ENCODE data around the gene NCAM2. TPM values are rescaled to one million over a fixed set of nuclear protein-coding genes. Genes with fewer than 3 reads are reported as not detected.

Gene NCAM2
- total and polyA plus RNA-seq, 2 of the 8 experiments (the other 6 are each of a cell fraction or from before 2014, with no cell fraction given) = 0.14 to 1.1 TPM

- 92 to 100% methylated on average over 1 to 7 of the region's 7 CpGs for WGBS, 2 experiments (ENCODE audit: extremely low coverage in 1 of 2, insufficient coverage in 1 of 2, insufficient read length in 1 of 2, insufficient replicate concordance in 2 of 2, low coverage in 1 of 2, low lambda C conversion rate in 2 of 2, missing lambda C conversion rate in 1 of 2)
- DNase-seq (ENCODE audit: low read depth in 1 of 2, low spot score in 2 of 2) (no peak), FAIRE-seq (no peak)
- Histone ChIP-seq H3K4me2 (ENCODE audit: insufficient read depth in 1 of 2, low read depth in 2 of 2, low read length in 2 of 2) (no peak overlapping the region), H4K5ac (ENCODE audit: insufficient read length, low read depth, low read length) (no peak overlapping the region), H2AK5ac (ENCODE audit: low read depth, low read length) (no peak overlapping the region), H3K23me2 (ENCODE audit: low read depth, low read length) (peaks cover 17% of the 10 kb centered on the region), H3K79me2 (ENCODE audit: control insufficient read depth in 1 of 2, insufficient read depth in 2 of 2, low read length in 2 of 2) (no peaks in the 10 kb centered on the region), H3K14ac (ENCODE audit: insufficient read length) (no peak overlapping the region), H2BK120ac (replicated peaks; ENCODE audit: low read depth, low read length) (no peak overlapping the region), H2BK20ac (ENCODE audit: low read length) (no peak overlapping the region), H4K91ac (replicated peaks; ENCODE audit: insufficient read length, low read length) (no peak overlapping the region), H3K23ac (ENCODE audit: insufficient read length) (no peak overlapping the region), H3K18ac (ENCODE audit: extremely low read depth, low read length) (no peak overlapping the region), H2BK15ac (ENCODE audit: low read length) (no peak overlapping the region), H3K79me1 (ENCODE audit: low read depth, low read length) (no peaks in the 10 kb centered on the region), H3K56ac (replicated peaks; ENCODE audit: insufficient read length, low read depth, low read length) (no peak overlapping the region), H3K4me3 (ENCODE audit: extremely low read depth in 1 of 4, insufficient read depth in 2 of 4, low read depth in 3 of 4, low read length in 4 of 4) (no peak overlapping the region), H2BK5ac (ENCODE audit: low read depth, low read length) (no peak overlapping the region), H3K9ac (replicated peaks in 1 of 4; ENCODE audit: extremely low read depth in 1 of 4, low read depth in 3 of 4, low read length in 3 of 4) (no peak overlapping the region), H3K9me3 (ENCODE audit: insufficient read depth in 2 of 2, low read depth in 1 of 2, low read length in 1 of 2) (no peaks in the 10 kb centered on the region), H3K4ac (replicated peaks; ENCODE audit: insufficient read length, low read depth, low read length) (no peak overlapping the region), H2BK12ac (ENCODE audit: low read depth, low read length) (no peak overlapping the region), H4K20me1 (replicated peaks in 1 of 2; ENCODE audit: control insufficient read depth in 1 of 2, insufficient read depth in 2 of 2, low read length in 2 of 2) (no peaks in the 10 kb centered on the region), H3K36me3 (ENCODE audit: control insufficient read depth in 2 of 4, insufficient read depth in 4 of 4, low read length in 3 of 4) (no peaks in the 10 kb centered on the region), H3K4me1 (replicated peaks in 1 of 4; ENCODE audit: control insufficient read depth in 3 of 4, insufficient read depth in 4 of 4, low read length in 3 of 4) (peaks cover 0 to 14% (median 6%) of the 10 kb centered on the region in 4 experiments; a peak in 6 of 7 replicates), H2AFZ (ENCODE audit: low read length) (no peak overlapping the region), H3K27ac (ENCODE audit: low read depth, low read length) (no peak overlapping the region), H3K27me3 (replicated peaks in 1 of 4; ENCODE audit: control insufficient read depth in 3 of 4, extremely low read depth in 1 of 4, insufficient read depth in 3 of 4, low read length in 3 of 4) (peaks cover 7 to 24% (median 17%) of the 10 kb centered on the region in 4 experiments), H4K8ac (ENCODE audit: extremely low read depth, insufficient read depth, low read length) (no peak overlapping the region)
- ChIA-PET CTCF (ENCODE audit: partially characterized antibody) (no interaction called here), POLR2A (ENCODE audit: partially characterized antibody) (no interaction called here)
- TF ChIP-seq NRF1 (IDR thresholded peaks at IDR 0.05; ENCODE audit: low read depth, low read length) (no peak), E2F6 (IDR thresholded peaks at IDR 0.05) (no peak), MAFK (IDR thresholded peaks at IDR 0.05; ENCODE audit: low read depth, low read length) (no peak), CHD2 (IDR thresholded peaks at IDR 0.05; ENCODE audit: low read length) (no peak), SIRT6 (IDR thresholded peaks at IDR 0.05; ENCODE audit: low read length) (no peak), NANOG (IDR thresholded peaks at IDR 0.05; ENCODE audit: insufficient read depth, low read depth, low read length, poor library complexity, severe bottlenecking) (no peak), RAD21 (IDR thresholded peaks at IDR 0.05 in 1 of 2, conservative IDR thresholded peaks at IDR 0.05 in 1 of 2; ENCODE audit: low read depth in 2 of 2, low read length in 2 of 2) (no peak), TAF1 (IDR thresholded peaks at IDR 0.05; ENCODE audit: low read depth, low read length) (no peak)
- TF ChIP-seq, protein P1, sequence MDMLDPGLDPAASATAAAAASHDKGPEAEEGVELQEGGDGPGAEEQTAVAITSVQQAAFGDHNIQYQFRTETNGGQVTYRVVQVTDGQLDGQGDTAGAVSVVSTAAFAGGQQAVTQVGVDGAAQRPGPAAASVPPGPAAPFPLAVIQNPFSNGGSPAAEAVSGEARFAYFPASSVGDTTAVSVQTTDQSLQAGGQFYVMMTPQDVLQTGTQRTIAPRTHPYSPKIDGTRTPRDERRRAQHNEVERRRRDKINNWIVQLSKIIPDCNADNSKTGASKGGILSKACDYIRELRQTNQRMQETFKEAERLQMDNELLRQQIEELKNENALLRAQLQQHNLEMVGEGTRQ (IDR thresholded peaks at IDR 0.05; ENCODE audit: low read length) = no peak
These were observed 3.4 kb upstream of the NCAM2 start for GRCh38 chr21:20994790-20995189.
